Neuronal stem cell (in vitro differentiated cells): ENCODE results near the gene MEX3C. TPM values are rescaled to one million over a fixed set of nuclear protein-coding genes. Genes with fewer than 3 reads are reported as not detected.

ENCODE experiments used
- DNase-seq: peaks from one replicate; pipeline ENCODE4 v3.0.0-alpha.2; 2013; ENCODE audit warnings: low spot score
- H2AFZ ChIP-seq: one replicate; pipeline ENCODE4 v1.6.1; 2013; ENCODE audit warnings: mild to moderate bottlenecking, low read length, inconsistent platforms
- H2AK5ac ChIP-seq: 2 replicates; pipeline ENCODE4 v1.6.1; 2013; ENCODE audit warnings: low read depth, mild to moderate bottlenecking, inconsistent platforms, low read length, moderate library complexity, mixed read lengths
- H2BK120ac ChIP-seq: 2 replicates; pipeline ENCODE4 v1.6.1; 2013; ENCODE audit warnings: low read depth, mild to moderate bottlenecking, inconsistent platforms, low read length, moderate library complexity, mixed read lengths
- H2BK12ac ChIP-seq: one replicate; pipeline ENCODE4 v1.6.1; 2013; ENCODE audit warnings: low read length, inconsistent platforms
- H2BK15ac ChIP-seq: 2 replicates; pipeline ENCODE4 v1.6.1; 2013; ENCODE audit warnings: mild to moderate bottlenecking, low read length, inconsistent platforms, mixed read lengths
- H2BK5ac ChIP-seq: one replicate; pipeline ENCODE4 v1.6.1; 2013; ENCODE audit warnings: inconsistent platforms, mild to moderate bottlenecking, low read length, moderate library complexity
- H3K14ac ChIP-seq: one replicate; pipeline ENCODE4 v1.6.1; 2013; ENCODE audit warnings: low read length, inconsistent platforms
- H3K18ac ChIP-seq: 2 replicates; pipeline ENCODE4 v1.6.1; 2013; ENCODE audit warnings: low read length, inconsistent platforms
- H3K23ac ChIP-seq: 2 replicates; pipeline ENCODE4 v1.6.1; 2013; ENCODE audit warnings: low read depth, mild to moderate bottlenecking, mixed read lengths, low read length, inconsistent platforms; ENCODE audit not compliant: poor library complexity
- H3K27ac ChIP-seq: replicated peaks from 3 replicates; pipeline ENCODE4 v1.5.1; 2013; ENCODE audit warnings: low read length, inconsistent platforms
- H3K27me3 ChIP-seq, 3 experiments: 2 replicates each; pipeline ENCODE4 v1.6.1; 2013; ENCODE audit warnings: low read length in 3 of 3, mild to moderate bottlenecking in 2 of 3, inconsistent platforms in 1 of 3, low read depth in 1 of 3, mixed read lengths in 1 of 3, moderate library complexity in 1 of 3; ENCODE audit not compliant: control insufficient read depth in 3 of 3, insufficient read depth in 3 of 3
- H3K36me3 ChIP-seq, 2 donors: replicated peaks in 1 of 2; 2 replicates each; pipeline ENCODE4 v1.6.1; 2013; ENCODE audit warnings: low read length in 2 of 2; ENCODE audit not compliant: control insufficient read depth in 2 of 2, insufficient read depth in 2 of 2
- H3K4ac ChIP-seq: 2 replicates; pipeline ENCODE4 v1.6.1; 2013; ENCODE audit warnings: inconsistent platforms, mild to moderate bottlenecking, low read length, moderate library complexity
- H3K4me1 ChIP-seq, 2 donors: 1 replicate in 1 of 2; 2 replicates in 1 of 2; pipeline ENCODE4 v1.6.1; 2013; ENCODE audit warnings: low read length in 2 of 2, low read depth in 1 of 2; ENCODE audit not compliant: control insufficient read depth in 2 of 2, insufficient read depth in 1 of 2
- H3K4me2 ChIP-seq: one replicate; pipeline ENCODE4 v1.6.1; 2013; ENCODE audit warnings: mild to moderate bottlenecking, low read length, inconsistent platforms; ENCODE audit not compliant: insufficient read depth, poor library complexity, severe bottlenecking
- H3K4me3 ChIP-seq, 2 donors: 2 replicates each; pipeline ENCODE4 v1.5.1; 2013; ENCODE audit warnings: low read length in 2 of 2, mild to moderate bottlenecking in 2 of 2, inconsistent platforms in 1 of 2, moderate library complexity in 1 of 2
- H3K79me1 ChIP-seq: one replicate; pipeline ENCODE4 v1.6.1; 2013; ENCODE audit warnings: low read depth, mild to moderate bottlenecking, inconsistent platforms, low read length, moderate library complexity
- H3K9ac ChIP-seq: one replicate; pipeline ENCODE4 v1.6.1; 2013; ENCODE audit warnings: mild to moderate bottlenecking, low read depth, low read length, inconsistent platforms; ENCODE audit not compliant: poor library complexity
- H3K9me3 ChIP-seq, 2 donors: replicated peaks in 1 of 2; 2 replicates each; pipeline versions ENCODE3 to v1.6.1; 2013; ENCODE audit warnings: low read length in 2 of 2, mild to moderate bottlenecking in 2 of 2, inconsistent platforms in 1 of 2, low read depth in 1 of 2, mixed read lengths in 1 of 2, moderate library complexity in 1 of 2; ENCODE audit not compliant: control insufficient read depth in 2 of 2, insufficient read depth in 1 of 2
- H4K8ac ChIP-seq: one replicate; pipeline ENCODE4 v1.6.1; 2013; ENCODE audit warnings: low read depth, mild to moderate bottlenecking, inconsistent platforms, low read length, moderate library complexity
- H4K91ac ChIP-seq: one replicate; pipeline ENCODE4 v1.6.1; 2013; ENCODE audit warnings: low read length, low read depth, mild to moderate bottlenecking, inconsistent platforms; ENCODE audit not compliant: poor library complexity
- WGBS, 2 donors: extraction: QIAGEN DNeasy Blood & Tissue Kit; methylation state at CpG; one replicate each; pipeline ENCODE4 v1.1.7; 2013; ENCODE audit warnings: missing lambda C conversion rate in 2 of 2, mixed read lengths in 1 of 2; ENCODE audit not compliant: insufficient read length in 2 of 2, insufficient replicate concordance in 1 of 2; ENCODE audit errors: extremely low coverage in 2 of 2; 5-methylcytosine and 5-hydroxymethylcytosine counted together
- polyA plus RNA-seq, 2 experiments: library from polyadenylated mRNA; stranded (reverse); fragments of 200-250 nt; gene quantifications; one replicate each; pipeline ENCODE4 v1.2.3, GENCODE V29; 2013

The MEX3C gene
- polyA plus RNA-seq (2013, experiment 1 of 2): 54.9 TPM
- 55.6 TPM for polyA plus RNA-seq (2013, experiment 2 of 2)

GRCh38 chr18:51197661-51198424 lies at the start of gene MEX3C:
Gene MEX3C, minus strand, starts transcription at chr18:51197681. Its CDS starts 361 bp downstream, at chr18:51197320.
- WGBS, 2 donors: no CpG with 5 or more reads among the region's 51 CpGs
- H3K9ac ChIP-seq: peak within 1 kb of the TSS; percentile 99
- H3K36me3 ChIP-seq: peaks cover 0 to 24% of the 10 kb centered on the region in 2 donors
- H3K4ac ChIP-seq: peak within 1 kb of the TSS; percentile 86
- no peak within 1 kb of the TSS for H4K91ac ChIP-seq
- no peaks in the 10 kb centered on the region for H3K27me3 ChIP-seq
- H2BK12ac ChIP-seq: no peak within 1 kb of the TSS
- H2AFZ ChIP-seq: peak within 1 kb of the TSS; percentile 72
- peak within 1 kb of the TSS; percentile 95 for H2BK5ac ChIP-seq
- H3K4me2 ChIP-seq: peak within 1 kb of the TSS; percentile 79
- H3K4me3 ChIP-seq: peak within 1 kb of the TSS; percentile 90 to 99
- no peaks in the 10 kb centered on the region for H3K9me3 ChIP-seq
- peaks cover 2 to 14% of the 10 kb centered on the region in 2 donors for H3K4me1 ChIP-seq
- H4K8ac ChIP-seq: peak within 1 kb of the TSS; percentile 31
- peak; percentile 100 for DNase-seq
- peak within 1 kb of the TSS; percentile 99 for H3K27ac ChIP-seq
- peak within 1 kb of the TSS; percentile 95 for H2BK15ac ChIP-seq
- H3K23ac ChIP-seq: peak within 1 kb of the TSS; percentile 90
- peak within 1 kb of the TSS; percentile 95 for H3K14ac ChIP-seq
- H2BK120ac ChIP-seq: peak within 1 kb of the TSS; percentile 83
- peaks cover 8% of the 10 kb centered on the region for H3K79me1 ChIP-seq
- peak within 1 kb of the TSS; percentile 99 for H2AK5ac ChIP-seq
- peak within 1 kb of the TSS; percentile 99 for H3K18ac ChIP-seq

- H3K23ac ChIP-seq: no peak overlapping the region
- H2BK12ac ChIP-seq: no peak overlapping the region
- H2AFZ ChIP-seq: no peak overlapping the region
- H2AK5ac ChIP-seq: no peak overlapping the region
- H3K36me3 ChIP-seq: no peaks in the 10 kb centered on the region
- H3K14ac ChIP-seq: no peak overlapping the region
- H3K27me3 ChIP-seq: no peaks in the 10 kb centered on the region
- H4K91ac ChIP-seq: no peak overlapping the region
- H3K4me1 ChIP-seq: no peaks in the 10 kb centered on the region
- no peak overlapping the region for H3K18ac ChIP-seq
- H3K79me1 ChIP-seq: no peaks in the 10 kb centered on the region
- no peak overlapping the region for H3K9ac ChIP-seq
- H4K8ac ChIP-seq: no peak overlapping the region
- no peak overlapping the region for H2BK5ac ChIP-seq
- H3K4ac ChIP-seq: no peak overlapping the region
- DNase-seq: no peak
- no peak overlapping the region for H2BK15ac ChIP-seq
- no peaks in the 10 kb centered on the region for H3K9me3 ChIP-seq
- no peak overlapping the region for H3K4me2 ChIP-seq
- H2BK120ac ChIP-seq: no peak overlapping the region
- no peak overlapping the region for H3K27ac ChIP-seq
- H3K4me3 ChIP-seq: no peak overlapping the region
- WGBS, 2 donors: no CpG with 5 or more reads among the region's 3 CpGs
These were observed 43.7 kb upstream of the MEX3C start for GRCh38 chr18:51241226-51241625.

GRCh38 chr18:51236225-51236624 lies 38.7 kb upstream of the MEX3C start:
- Histone ChIP-seq H3K4me3 (no peak overlapping the region), H2AFZ (no peak overlapping the region), H2BK12ac (no peak overlapping the region), H3K27me3 (peaks cover 0 to 7% (median 0%) of the 10 kb centered on the region in 3 experiments), H3K4me1 (peaks cover 0 to 8% of the 10 kb centered on the region in 2 donors), H3K14ac (no peak overlapping the region), H3K18ac (no peak overlapping the region), H3K9ac (no peak overlapping the region), H2AK5ac (no peak overlapping the region), H4K91ac (no peak overlapping the region), H2BK15ac (no peak overlapping the region), H3K79me1 (no peaks in the 10 kb centered on the region), H4K8ac (no peak overlapping the region), H2BK5ac (no peak overlapping the region), H2BK120ac (no peak overlapping the region), H3K27ac (no peak overlapping the region), H3K4ac (no peak overlapping the region), H3K4me2 (no peak overlapping the region), H3K36me3 (no peaks in the 10 kb centered on the region), H3K23ac (no peak overlapping the region), H3K9me3 (no peaks in the 10 kb centered on the region)
- DNase-seq: no peak
- WGBS, 2 donors: no CpG with 5 or more reads among the region's 2 CpGs

DNA sequence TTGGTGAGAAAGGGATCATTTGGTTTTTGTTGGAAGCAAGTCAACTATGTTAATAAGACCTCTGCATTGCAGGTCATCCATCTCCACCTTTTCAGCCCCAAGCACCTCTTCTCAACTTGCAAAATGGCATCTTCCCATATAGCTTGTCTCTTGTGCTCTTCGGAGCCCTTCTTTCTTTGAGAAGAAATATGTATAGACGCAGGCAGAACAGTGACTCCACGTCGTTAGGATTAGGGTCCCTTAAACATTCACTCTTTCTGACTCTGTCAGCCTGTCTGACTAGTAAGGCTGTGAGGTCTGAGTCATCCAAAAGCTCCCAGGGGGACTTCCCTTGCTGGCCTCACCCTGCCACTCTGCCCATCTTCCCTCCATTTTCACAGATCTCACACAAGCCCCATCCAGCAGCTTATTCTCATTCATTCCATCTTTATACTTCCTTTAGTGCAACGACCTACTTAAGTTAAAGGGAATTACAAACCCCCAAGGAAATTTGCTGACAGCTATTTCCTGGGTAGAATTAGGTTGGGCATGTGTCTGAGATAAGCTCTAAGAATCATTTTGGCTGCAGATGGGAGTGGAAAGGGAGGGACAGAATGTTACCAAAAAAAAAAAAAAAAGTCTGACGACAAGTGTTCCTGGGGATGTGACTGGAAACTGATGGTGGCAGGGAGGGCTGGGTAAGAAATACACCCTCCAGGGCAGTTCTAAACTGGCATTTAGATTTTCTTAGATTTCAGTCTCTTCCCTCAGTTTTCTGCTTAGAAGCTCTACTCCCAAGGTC lies 37.7 kb upstream of the MEX3C start:
- H3K36me3 ChIP-seq: no peaks in the 10 kb centered on the region

More for the DNA sequence above, 37.7 kb upstream of the MEX3C start:
- Histone ChIP-seq H3K4me2 (no peak overlapping the region), H3K4me1 (peaks cover 0 to 8% of the 10 kb centered on the region in 2 donors), H3K23ac (no peak overlapping the region), H2BK5ac (no peak overlapping the region), H2BK12ac (no peak overlapping the region), H3K9ac (no peak overlapping the region), H2AFZ (peak overlapping the region; percentile 15), H4K91ac (no peak overlapping the region), H3K14ac (no peak overlapping the region), H3K9me3 (no peaks in the 10 kb centered on the region), H3K27ac (no peak overlapping the region), H2AK5ac (no peak overlapping the region), H3K4ac (no peak overlapping the region), H2BK120ac (no peak overlapping the region), H3K27me3 (peaks cover 0 to 7% (median 0%) of the 10 kb centered on the region in 3 experiments), H4K8ac (no peak overlapping the region), H3K18ac (no peak overlapping the region), H2BK15ac (no peak overlapping the region), H3K4me3 (no peak overlapping the region), H3K79me1 (no peaks in the 10 kb centered on the region)
- no peak for DNase-seq
- no CpG with 5 or more reads among the region's 6 CpGs for WGBS, 2 donors
